Measurements from ENCODE around the gene BNIP3. TPM values are rescaled to one million over a fixed set of nuclear protein-coding genes. Genes with fewer than 3 reads are reported as not detected.

Gene BNIP3
- total RNA-seq, 1 donor from 2014 or later = 112 TPM

- H3K36me3 ChIP-seq (ENCODE audit: insufficient read depth, low read length) = no peaks in the 10 kb centered on the region
Observed at GRCh38 chr10:131982185-131982756, 548 bp upstream of the BNIP3 start.

GRCh38 chr10:131980761-131981428, 828 bp downstream of the BNIP3 start:
- Histone ChIP-seq H3K9ac (ENCODE audit: low read length) (peak overlapping the region; percentile 83), H3K9me3 (ENCODE audit: insufficient read depth, low read depth, low read length) (no peaks in the 10 kb centered on the region), H3K27me3 (ENCODE audit: insufficient read depth, low read length) (no peaks in the 10 kb centered on the region), H4K20me1 (ENCODE audit: insufficient read depth, low read length) (peaks cover 42% of the 10 kb centered on the region), H3K4me2 (ENCODE audit: low read length) (peak overlapping the region; percentile 98), H3K4me1 (ENCODE audit: insufficient read depth, low read length) (peaks cover 17% of the 10 kb centered on the region), H3K4me3 (ENCODE audit: insufficient read depth, low read depth, low read length) (peak overlapping the region; percentile 78), H2AFZ (ENCODE audit: low read depth, low read length) (peak overlapping the region; percentile 62), H3K27ac (ENCODE audit: low read depth, low read length) (no peak overlapping the region), H3K36me3 (ENCODE audit: insufficient read depth, low read length) (no peaks in the 10 kb centered on the region), H3K79me2 (ENCODE audit: insufficient read depth, low read length) (peaks cover 51% of the 10 kb centered on the region)
- peak overlapping the region; percentile 75 for H3K27ac Mint-ChIP-seq (ENCODE audit: unreplicated experiment)
- FAIRE-seq = no peak
- peak overlapping the region; percentile 90 for H3K4me3 Mint-ChIP-seq (ENCODE audit: unreplicated experiment)
- H3K9me3 Mint-ChIP-seq (ENCODE audit: unreplicated experiment) = no peaks in the 10 kb centered on the region
- H3K27me3 Mint-ChIP-seq (ENCODE audit: low read depth, unreplicated experiment) = peaks cover 4% of the 10 kb centered on the region
- no peak for TF ChIP-seq CTCF (IDR thresholded peaks at IDR 0.05; ENCODE audit: insufficient read depth, low read depth, low read length)
- no peak for TF ChIP-seq EZH2 (IDR thresholded peaks at IDR 0.05; ENCODE audit: insufficient read depth, low read length)
- DNase-seq (ENCODE audit: low read depth) = no peak
- H3K36me3 Mint-ChIP-seq (ENCODE audit: low read depth, unreplicated experiment) = peaks cover 14% of the 10 kb centered on the region
- peaks cover 22% of the 10 kb centered on the region for H3K4me1 Mint-ChIP-seq (ENCODE audit: low read depth, unreplicated experiment)

More at GRCh38 chr10:131982185-131982756, 548 bp upstream of the BNIP3 start:
- H3K4me3 Mint-ChIP-seq (ENCODE audit: unreplicated experiment) = peak overlapping the region; percentile 71
- peak overlapping the region; percentile 60 for H3K4me3 ChIP-seq (ENCODE audit: insufficient read depth, low read depth, low read length)
- H3K9me3 Mint-ChIP-seq (ENCODE audit: unreplicated experiment) = peaks cover 2% of the 10 kb centered on the region
- no peak for FAIRE-seq
- H3K27ac ChIP-seq (ENCODE audit: low read depth, low read length) = no peak overlapping the region
- H3K27ac Mint-ChIP-seq (ENCODE audit: unreplicated experiment) = no peak overlapping the region
- peaks cover 30% of the 10 kb centered on the region for H4K20me1 ChIP-seq (ENCODE audit: insufficient read depth, low read length)
- H3K27me3 ChIP-seq (ENCODE audit: insufficient read depth, low read length) = no peaks in the 10 kb centered on the region
- H3K36me3 Mint-ChIP-seq (ENCODE audit: low read depth, unreplicated experiment) = peaks cover 10% of the 10 kb centered on the region
- DNase-seq (ENCODE audit: low read depth) = no peak
- H2AFZ ChIP-seq (ENCODE audit: low read depth, low read length) = peak overlapping the region; percentile 82
- peaks cover 39% of the 10 kb centered on the region for H3K79me2 ChIP-seq (ENCODE audit: insufficient read depth, low read length)
- peak overlapping the region; percentile 71 for H3K9ac ChIP-seq (ENCODE audit: low read length)
- H3K27me3 Mint-ChIP-seq (ENCODE audit: low read depth, unreplicated experiment) = peaks cover 6% of the 10 kb centered on the region
- peaks cover 22% of the 10 kb centered on the region for H3K4me1 Mint-ChIP-seq (ENCODE audit: low read depth, unreplicated experiment)
- peak overlapping the region; percentile 98 for H3K4me2 ChIP-seq (ENCODE audit: low read length)
- no peaks in the 10 kb centered on the region for H3K9me3 ChIP-seq (ENCODE audit: insufficient read depth, low read depth, low read length)
- peaks cover 17% of the 10 kb centered on the region for H3K4me1 ChIP-seq (ENCODE audit: insufficient read depth, low read length)
- TF ChIP-seq CTCF (IDR thresholded peaks at IDR 0.05; ENCODE audit: insufficient read depth, low read depth, low read length) (no peak), EZH2 (IDR thresholded peaks at IDR 0.05; ENCODE audit: insufficient read depth, low read length) (no peak)

GRCh38 chr10:131980321-131980720, 1.4 kb downstream of the BNIP3 start:
- H3K27me3 Mint-ChIP-seq (ENCODE audit: low read depth, unreplicated experiment) = peaks cover 3% of the 10 kb centered on the region
- Histone ChIP-seq H3K36me3 (ENCODE audit: insufficient read depth, low read length) (no peaks in the 10 kb centered on the region), H4K20me1 (ENCODE audit: insufficient read depth, low read length) (peaks cover 47% of the 10 kb centered on the region), H3K27ac (ENCODE audit: low read depth, low read length) (no peak overlapping the region), H3K9me3 (ENCODE audit: insufficient read depth, low read depth, low read length) (no peaks in the 10 kb centered on the region), H3K4me3 (ENCODE audit: insufficient read depth, low read depth, low read length) (peak overlapping the region; percentile 78), H3K79me2 (ENCODE audit: insufficient read depth, low read length) (peaks cover 57% of the 10 kb centered on the region), H3K9ac (ENCODE audit: low read length) (peak overlapping the region; percentile 58), H3K27me3 (ENCODE audit: insufficient read depth, low read length) (no peaks in the 10 kb centered on the region), H3K4me2 (ENCODE audit: low read length) (peak overlapping the region; percentile 98), H3K4me1 (ENCODE audit: insufficient read depth, low read length) (peaks cover 17% of the 10 kb centered on the region), H2AFZ (ENCODE audit: low read depth, low read length) (no peak overlapping the region)
- peak overlapping the region; percentile 90 for H3K4me3 Mint-ChIP-seq (ENCODE audit: unreplicated experiment)
- DNase-seq (ENCODE audit: low read depth) (no peak), FAIRE-seq (no peak)
- peak overlapping the region; percentile 77 for H3K27ac Mint-ChIP-seq (ENCODE audit: unreplicated experiment)
- H3K9me3 Mint-ChIP-seq (ENCODE audit: unreplicated experiment) = no peaks in the 10 kb centered on the region
- no peak for TF ChIP-seq CTCF (IDR thresholded peaks at IDR 0.05; ENCODE audit: insufficient read depth, low read depth, low read length)
- TF ChIP-seq EZH2 (IDR thresholded peaks at IDR 0.05; ENCODE audit: insufficient read depth, low read length) = no peak
- H3K36me3 Mint-ChIP-seq (ENCODE audit: low read depth, unreplicated experiment) = peaks cover 17% of the 10 kb centered on the region
- peaks cover 22% of the 10 kb centered on the region for H3K4me1 Mint-ChIP-seq (ENCODE audit: low read depth, unreplicated experiment)

Measured in astrocyte (in vitro differentiated cells and primary cell).